Measurements from ENCODE around the gene GPATCH2L. TPM values are rescaled to one million over a fixed set of nuclear protein-coding genes. Genes with fewer than 3 reads are reported as not detected.

GPATCH2L gene
- total RNA-seq, 1 experiment from 2014 or later: 76.7 TPM

DNA sequence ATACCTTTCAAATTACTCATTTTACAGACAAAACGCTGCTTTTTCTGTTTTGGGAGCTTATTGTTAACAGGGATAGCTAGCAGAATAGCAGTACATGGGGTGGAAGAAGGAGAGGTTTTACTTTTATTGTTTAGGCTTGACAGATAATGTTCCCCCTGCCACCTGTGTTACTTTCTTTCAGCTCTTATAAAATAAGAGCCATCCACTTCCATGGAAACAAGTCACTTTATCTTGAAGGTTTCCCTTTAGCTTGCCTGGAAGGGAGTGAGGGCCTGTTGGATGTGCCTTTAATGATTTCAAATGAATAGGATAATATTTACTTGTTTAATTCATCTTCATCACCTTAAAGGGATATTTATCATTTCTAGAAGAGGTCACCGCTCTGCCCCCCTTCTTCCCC lies 23.3 kb downstream of the GPATCH2L start:
- Histone ChIP-seq H2AK5ac (ENCODE audit: insufficient read length, low read length) (no peak overlapping the region), H3T11ph (ENCODE audit: low read length) (no peak overlapping the region), H3K79me2 (ENCODE audit: insufficient read depth, low read length) (no peaks in the 10 kb centered on the region), H4K91ac (ENCODE audit: insufficient read length, low read depth, low read length) (no peak overlapping the region), H4K8ac (replicated peaks; ENCODE audit: insufficient read length, low read depth, low read length) (no peak overlapping the region), H2AFZ (ENCODE audit: low read length) (no peak overlapping the region), H3K27ac (ENCODE audit: insufficient read length, low read depth, low read length) (no peak overlapping the region), H3K4ac (ENCODE audit: low read depth, low read length) (no peak overlapping the region), H2BK120ac (ENCODE audit: low read depth, low read length, poor library complexity, severe bottlenecking) (no peak overlapping the region), H3K23me2 (ENCODE audit: insufficient read length, low read depth, low read length, poor library complexity, severe bottlenecking) (no peaks in the 10 kb centered on the region), H3K9ac (ENCODE audit: extremely low read depth, insufficient read length, low read length) (no peak overlapping the region), H4K20me1 (ENCODE audit: control insufficient read depth, insufficient read depth, insufficient read length) (no peaks in the 10 kb centered on the region), H2BK20ac (ENCODE audit: low read depth, low read length, poor library complexity, severe bottlenecking) (no peak overlapping the region), H2BK12ac (ENCODE audit: insufficient read length, low read depth, low read length) (no peak overlapping the region), H3K79me1 (ENCODE audit: insufficient read depth, low read depth, low read length, poor library complexity, severe bottlenecking) (no peaks in the 10 kb centered on the region), H3K4me1 (ENCODE audit: insufficient read depth, low read length) (no peaks in the 10 kb centered on the region), H3K4me2 (ENCODE audit: insufficient read depth, insufficient read length, low read length) (no peak overlapping the region), H3K56ac (ENCODE audit: insufficient read length, low read depth, low read length) (no peak overlapping the region), H3K9me3 (ENCODE audit: control insufficient read depth, low read depth, low read length) (no peaks in the 10 kb centered on the region), H3K23ac (ENCODE audit: insufficient read length, low read depth, low read length) (no peak overlapping the region), H3K14ac (ENCODE audit: insufficient read depth, low read length) (no peak overlapping the region), H2BK15ac (ENCODE audit: low read depth, low read length) (no peak overlapping the region), H4K5ac (ENCODE audit: insufficient read length, low read depth, low read length) (no peak overlapping the region), H3K27me3 (ENCODE audit: insufficient read depth, low read length) (no peaks in the 10 kb centered on the region), H2BK5ac (ENCODE audit: insufficient read length, low read length) (no peak overlapping the region), H3K18ac (ENCODE audit: insufficient read length, low read depth, low read length) (no peak overlapping the region)
- Mint-ChIP-seq H3K4me3 (no peak overlapping the region), H3K36me3 (ENCODE audit: insufficient read depth in 1 of 3, low read depth in 3 of 3) (peaks cover 36 to 69% (median 66%) of the 10 kb centered on the region in 3 experiments), H3K4me1 (no peaks in the 10 kb centered on the region), H3K9me3 (no peaks in the 10 kb centered on the region), H3K27me3 (ENCODE audit: low read depth) (no peaks in the 10 kb centered on the region; the same call in 1 of the 2 replicates), H3K27ac (no peak overlapping the region)
- DNase-seq: no peak
- TF ChIP-seq, protein P1, sequence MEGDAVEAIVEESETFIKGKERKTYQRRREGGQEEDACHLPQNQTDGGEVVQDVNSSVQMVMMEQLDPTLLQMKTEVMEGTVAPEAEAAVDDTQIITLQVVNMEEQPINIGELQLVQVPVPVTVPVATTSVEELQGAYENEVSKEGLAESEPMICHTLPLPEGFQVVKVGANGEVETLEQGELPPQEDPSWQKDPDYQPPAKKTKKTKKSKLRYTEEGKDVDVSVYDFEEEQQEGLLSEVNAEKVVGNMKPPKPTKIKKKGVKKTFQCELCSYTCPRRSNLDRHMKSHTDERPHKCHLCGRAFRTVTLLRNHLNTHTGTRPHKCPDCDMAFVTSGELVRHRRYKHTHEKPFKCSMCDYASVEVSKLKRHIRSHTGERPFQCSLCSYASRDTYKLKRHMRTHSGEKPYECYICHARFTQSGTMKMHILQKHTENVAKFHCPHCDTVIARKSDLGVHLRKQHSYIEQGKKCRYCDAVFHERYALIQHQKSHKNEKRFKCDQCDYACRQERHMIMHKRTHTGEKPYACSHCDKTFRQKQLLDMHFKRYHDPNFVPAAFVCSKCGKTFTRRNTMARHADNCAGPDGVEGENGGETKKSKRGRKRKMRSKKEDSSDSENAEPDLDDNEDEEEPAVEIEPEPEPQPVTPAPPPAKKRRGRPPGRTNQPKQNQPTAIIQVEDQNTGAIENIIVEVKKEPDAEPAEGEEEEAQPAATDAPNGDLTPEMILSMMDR (conservative IDR thresholded peaks at IDR 0.05): no peak
- WGBS (ENCODE audit: extremely low coverage, insufficient read length, low lambda C conversion rate): no CpG with 5 or more reads among the region's 2 CpGs

Data from H9 (cell line).